ENCODE data around the gene SMTNL2. TPM values are rescaled to one million over a fixed set of nuclear protein-coding genes. Genes with fewer than 3 reads are reported as not detected.

SMTNL2 gene
- total RNA-seq, 4 donors from 2014 or later, result 0.44 to 0.81 (median 0.67) TPM

DNA sequence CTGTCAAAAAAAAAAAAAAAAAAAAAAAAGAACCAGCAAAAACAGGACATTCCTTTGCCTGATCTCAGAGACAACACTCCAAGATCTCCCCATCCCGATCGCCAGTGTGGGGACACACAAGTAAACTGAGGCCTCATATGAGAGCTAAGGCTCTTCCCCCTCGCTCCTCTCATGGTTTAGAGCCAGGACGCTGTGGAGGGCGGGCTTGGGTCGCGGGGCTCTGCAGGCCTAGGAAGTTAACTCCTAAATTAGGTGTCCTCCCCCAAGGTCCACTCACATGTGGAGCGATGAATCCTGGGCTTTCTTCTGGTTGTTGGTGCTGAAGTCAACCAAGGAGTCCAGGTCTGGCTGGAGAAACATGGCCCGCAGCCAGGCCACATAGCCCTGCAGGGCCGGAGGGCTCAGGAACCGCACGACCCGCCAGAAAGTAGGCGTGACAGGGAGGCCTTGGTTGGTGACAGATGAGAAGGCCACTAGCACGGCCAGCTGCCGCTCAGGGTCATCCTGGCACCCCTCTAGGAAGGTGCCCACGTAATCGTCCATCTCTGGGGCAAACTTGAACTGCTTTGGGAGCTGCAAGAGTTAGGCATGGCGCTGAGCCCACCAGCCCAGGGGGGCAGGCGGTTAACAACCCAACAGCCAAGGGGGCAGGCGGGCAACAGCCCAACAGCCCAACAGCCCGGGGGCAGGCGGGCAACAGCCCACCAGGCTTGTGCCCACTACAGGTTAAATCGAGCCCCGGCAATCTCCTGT is 34.4 kb upstream of the SMTNL2 start:
- TF ChIP-seq, protein P1, sequence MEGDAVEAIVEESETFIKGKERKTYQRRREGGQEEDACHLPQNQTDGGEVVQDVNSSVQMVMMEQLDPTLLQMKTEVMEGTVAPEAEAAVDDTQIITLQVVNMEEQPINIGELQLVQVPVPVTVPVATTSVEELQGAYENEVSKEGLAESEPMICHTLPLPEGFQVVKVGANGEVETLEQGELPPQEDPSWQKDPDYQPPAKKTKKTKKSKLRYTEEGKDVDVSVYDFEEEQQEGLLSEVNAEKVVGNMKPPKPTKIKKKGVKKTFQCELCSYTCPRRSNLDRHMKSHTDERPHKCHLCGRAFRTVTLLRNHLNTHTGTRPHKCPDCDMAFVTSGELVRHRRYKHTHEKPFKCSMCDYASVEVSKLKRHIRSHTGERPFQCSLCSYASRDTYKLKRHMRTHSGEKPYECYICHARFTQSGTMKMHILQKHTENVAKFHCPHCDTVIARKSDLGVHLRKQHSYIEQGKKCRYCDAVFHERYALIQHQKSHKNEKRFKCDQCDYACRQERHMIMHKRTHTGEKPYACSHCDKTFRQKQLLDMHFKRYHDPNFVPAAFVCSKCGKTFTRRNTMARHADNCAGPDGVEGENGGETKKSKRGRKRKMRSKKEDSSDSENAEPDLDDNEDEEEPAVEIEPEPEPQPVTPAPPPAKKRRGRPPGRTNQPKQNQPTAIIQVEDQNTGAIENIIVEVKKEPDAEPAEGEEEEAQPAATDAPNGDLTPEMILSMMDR (IDR thresholded peaks at IDR 0.05), result no peak
- TF ChIP-seq POLR2A (IDR thresholded peaks at IDR 0.05), result no peak
- DNase-seq, result no peak
- 82 to 92% methylated on average over 10 to 19 of the region's 25 CpGs for WGBS, 2 donors
- Histone ChIP-seq H3K4me1 (peaks cover 9 to 11% of the 10 kb centered on the region in 2 donors), H3K36me3 (peaks cover 42 to 56% of the 10 kb centered on the region in 2 donors), H3K27me3 (no peaks in the 10 kb centered on the region), H3K9me3 (no peaks in the 10 kb centered on the region), H3K4me3 (replicated peaks in 1 of 3) (no peak overlapping the region), H3K27ac (no peak overlapping the region)
- intact Hi-C loops (cut with DNase I), result no loop called here

DNA sequence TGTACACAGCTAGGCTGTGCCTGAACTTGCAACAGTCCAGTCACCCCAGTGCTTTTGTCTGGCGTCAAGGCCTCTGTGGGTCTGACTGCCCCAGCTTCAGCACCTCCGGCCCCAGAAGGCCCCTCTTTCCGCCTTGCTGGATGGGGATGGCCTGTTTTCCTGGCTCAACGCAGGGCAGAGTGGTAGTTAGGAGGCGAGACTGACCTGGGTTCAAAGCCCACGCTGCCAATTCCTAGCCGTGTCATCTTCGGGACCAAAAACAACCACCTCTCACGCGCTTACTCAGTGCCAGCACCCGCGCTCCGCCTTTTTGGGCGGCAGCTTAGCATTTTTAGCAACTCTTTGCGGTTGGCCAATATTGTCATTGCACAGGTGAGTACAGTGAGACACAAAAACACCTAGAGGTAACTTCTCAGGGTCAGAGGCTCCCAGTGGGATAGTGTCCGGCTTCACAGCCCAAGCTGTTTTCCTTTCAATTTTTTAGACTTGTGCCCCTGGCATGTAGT is 33.7 kb upstream of the SMTNL2 start:
- Histone ChIP-seq H3K27ac (no peak overlapping the region), H3K36me3 (peaks cover 42 to 56% of the 10 kb centered on the region in 2 donors), H3K9me3 (no peaks in the 10 kb centered on the region), H3K4me3 (replicated peaks in 1 of 3) (no peak overlapping the region), H3K27me3 (no peaks in the 10 kb centered on the region), H3K4me1 (peaks cover 9 to 11% of the 10 kb centered on the region in 2 donors)
- 95 to 96% methylated on average over 16 of the region's 16 CpGs for WGBS, 2 donors
- intact Hi-C loops (cut with DNase I), result no loop called here
- no peak for DNase-seq
- TF ChIP-seq POLR2A (IDR thresholded peaks at IDR 0.05), result no peak
- TF ChIP-seq, protein P1 (IDR thresholded peaks at IDR 0.05), result no peak

DNA sequence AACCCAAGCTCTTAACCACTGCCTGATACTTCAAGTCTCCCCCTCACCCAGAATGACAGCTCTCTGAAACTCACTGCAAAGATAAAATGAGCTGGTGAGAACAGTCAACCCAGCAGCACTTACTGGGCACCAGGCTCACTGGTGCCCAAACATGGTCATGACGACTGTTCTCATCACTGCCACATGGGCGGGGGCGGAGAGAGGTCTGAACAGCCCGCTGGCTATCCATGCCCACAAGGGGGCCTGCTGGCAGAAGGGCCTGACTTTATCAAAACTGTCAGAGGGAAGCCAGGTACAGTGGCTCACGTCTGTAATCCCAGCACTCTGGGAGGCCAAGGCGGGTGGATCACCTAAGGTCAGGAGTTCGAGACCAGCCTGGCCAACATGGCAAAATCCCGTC is 33.2 kb upstream of the SMTNL2 start:
- no peaks in the 10 kb centered on the region for H3K27me3 ChIP-seq
- no peak for DNase-seq
- 88 to 90% methylated on average over 3 to 8 of the region's 8 CpGs for WGBS, 2 donors
- H3K9me3 ChIP-seq, result no peaks in the 10 kb centered on the region
- no peak for TF ChIP-seq POLR2A (IDR thresholded peaks at IDR 0.05)
- TF ChIP-seq, protein P1 (IDR thresholded peaks at IDR 0.05), result no peak
- peaks cover 15 to 17% of the 10 kb centered on the region in 2 donors for H3K4me1 ChIP-seq
- no peak overlapping the region for H3K27ac ChIP-seq
- H3K36me3 ChIP-seq, result peaks cover 41 to 56% of the 10 kb centered on the region in 2 donors
- H3K4me3 ChIP-seq (replicated peaks in 1 of 3), result no peak overlapping the region
- intact Hi-C loops (cut with DNase I), result no loop called here

DNA sequence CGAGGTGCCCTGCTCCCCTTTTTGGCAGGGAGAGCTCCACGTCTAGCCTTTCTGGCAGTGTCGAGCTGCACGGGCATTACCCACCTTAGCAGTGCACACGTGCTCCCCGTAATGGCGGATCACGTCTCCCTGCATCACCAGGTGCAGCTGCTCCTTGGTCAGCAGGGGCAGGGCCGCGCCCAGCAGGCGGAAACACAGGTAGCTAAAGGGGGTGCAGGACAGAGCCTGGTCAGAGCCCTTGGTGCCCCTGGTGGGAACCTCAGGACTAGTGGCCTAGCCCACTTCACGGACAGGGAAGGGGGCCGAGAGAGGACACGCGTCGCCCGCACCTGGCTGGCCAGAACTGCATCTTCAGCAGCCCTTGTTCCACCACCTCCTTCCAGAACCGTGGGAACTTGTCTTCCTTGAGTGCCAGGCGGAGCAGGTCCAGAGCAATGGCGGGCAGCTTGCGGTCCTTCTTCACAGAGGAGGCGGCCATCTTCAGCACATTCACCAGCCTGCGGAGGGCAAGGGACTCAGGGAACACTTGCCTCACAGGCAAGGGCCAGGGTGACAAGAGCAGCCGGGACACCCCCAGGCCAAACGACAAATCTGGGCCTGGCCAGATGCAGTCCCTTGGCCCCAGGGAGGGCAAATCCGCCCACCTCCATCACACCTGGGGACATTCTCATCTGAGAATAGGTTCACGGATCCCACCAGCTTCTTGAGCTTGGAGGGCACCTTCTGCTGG is 32.4 kb upstream of the SMTNL2 start:
- no peaks in the 10 kb centered on the region for H3K27me3 ChIP-seq
- H3K36me3 ChIP-seq, result peaks cover 37 to 48% of the 10 kb centered on the region in 2 donors
- no peak for TF ChIP-seq POLR2A (IDR thresholded peaks at IDR 0.05)
- TF ChIP-seq, protein P1 (IDR thresholded peaks at IDR 0.05), result no peak
- WGBS, 2 donors, result 93 to 98% methylated on average over 20 to 21 of the region's 27 CpGs
- peaks cover 15 to 17% of the 10 kb centered on the region in 2 donors for H3K4me1 ChIP-seq
- no peaks in the 10 kb centered on the region for H3K9me3 ChIP-seq
- DNase-seq, result no peak
- intact Hi-C loops (cut with DNase I), result no loop called here
- H3K4me3 ChIP-seq (replicated peaks in 1 of 3), result no peak overlapping the region
- H3K27ac ChIP-seq, result no peak overlapping the region

DNA sequence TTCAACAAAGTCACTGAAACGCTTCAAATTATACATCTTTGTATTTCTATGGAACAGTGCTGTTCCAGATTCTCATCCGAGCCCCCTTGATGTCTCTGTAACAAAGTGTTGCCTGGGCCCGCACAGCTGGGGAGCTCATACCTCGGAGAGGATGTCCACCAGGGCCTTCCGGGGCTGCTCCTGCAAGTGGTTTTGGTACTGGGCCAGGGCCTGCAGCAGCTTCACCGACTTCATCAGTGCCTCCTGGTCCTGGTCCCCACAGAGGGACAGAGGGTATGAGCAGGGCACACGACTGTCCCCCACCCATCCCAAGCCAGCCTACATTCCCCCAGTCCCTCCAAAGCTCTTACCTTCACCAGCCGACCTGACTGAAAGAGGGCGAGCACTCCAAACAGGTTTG is 30.7 kb upstream of the SMTNL2 start:
- 78% methylated on average over 9 of the region's 9 CpGs for WGBS, 2 donors
- Histone ChIP-seq H3K36me3 (peaks cover 28 to 33% of the 10 kb centered on the region in 2 donors), H3K9me3 (no peaks in the 10 kb centered on the region), H3K4me1 (peaks cover 15 to 17% of the 10 kb centered on the region in 2 donors), H3K4me3 (replicated peaks in 1 of 3) (no peak overlapping the region), H3K27me3 (no peaks in the 10 kb centered on the region), H3K27ac (no peak overlapping the region)
- intact Hi-C loops (cut with DNase I), result no loop called here
- TF ChIP-seq, protein P1 (IDR thresholded peaks at IDR 0.05), result no peak
- no peak for TF ChIP-seq POLR2A (IDR thresholded peaks at IDR 0.05)
- no peak for DNase-seq
